H7 (cell line): ENCODE measurements around the gene RIPOR2. TPM values are rescaled to one million over a fixed set of nuclear protein-coding genes. Genes with fewer than 3 reads are reported as not detected.

Experiments used
- DNase-seq: peaks from one replicate; pipeline ENCODE4 v3.0.0; 2012
- H3K27me3 ChIP-seq: 2 replicates; pipeline ENCODE4 v1.6.0; 2011; ENCODE audit warnings: mild to moderate bottlenecking, low read length; ENCODE audit not compliant: control insufficient read depth, insufficient read depth
- H3K36me3 ChIP-seq: replicated peaks from 2 replicates; pipeline ENCODE4 v1.5.1; 2011; ENCODE audit warnings: low read length; ENCODE audit not compliant: control insufficient read depth, insufficient read depth
- H3K4me3 ChIP-seq: 2 replicates; pipeline ENCODE4 v1.5.1; 2011; ENCODE audit warnings: low read depth, mild to moderate bottlenecking, control low read depth, low read length, moderate library complexity; ENCODE audit not compliant: insufficient read depth
- total RNA-seq: library from RNA; depleted of rRNA; stranded (reverse); fragments of >200 nt; shearing (Covaris generic); gene quantifications from 2 replicates; pipeline ENCODE4 v1.2.3, GENCODE V29; 2014

The RIPOR2 gene
- total RNA-seq, 1 experiment from 2014 or later, result 0.31 TPM

GRCh38 chr6:24797596-24798216, 138.1 kb downstream of the RIPOR2 start:
- Histone ChIP-seq H3K27me3 (no peaks in the 10 kb centered on the region), H3K36me3 (no peaks in the 10 kb centered on the region), H3K4me3 (no peak overlapping the region)
- no peak for DNase-seq

GRCh38 chr6:24796616-24797290, 139.0 kb downstream of the RIPOR2 start:
- Histone ChIP-seq H3K4me3 (no peak overlapping the region), H3K27me3 (no peaks in the 10 kb centered on the region), H3K36me3 (no peaks in the 10 kb centered on the region)
- DNase-seq, result no peak

- Histone ChIP-seq H3K27me3 (no peaks in the 10 kb centered on the region), H3K4me3 (no peak overlapping the region), H3K36me3 (no peaks in the 10 kb centered on the region)
- no peak for DNase-seq
These were observed 140.7 kb downstream of the RIPOR2 start for GRCh38 chr6:24795106-24795505.

- no peak for DNase-seq
- Histone ChIP-seq H3K4me3 (no peak overlapping the region), H3K36me3 (peaks cover 14% of the 10 kb centered on the region), H3K27me3 (no peaks in the 10 kb centered on the region)
These were observed 147.6 kb downstream of the RIPOR2 start for GRCh38 chr6:24788031-24788665.

GRCh38 chr6:24780206-24780605, 155.6 kb downstream of the RIPOR2 start:
- Histone ChIP-seq H3K27me3 (no peaks in the 10 kb centered on the region), H3K4me3 (no peak overlapping the region), H3K36me3 (peaks cover 15% of the 10 kb centered on the region)
- no peak for DNase-seq

- peaks cover 10% of the 10 kb centered on the region for H3K36me3 ChIP-seq
- no peak overlapping the region for H3K4me3 ChIP-seq
- H3K27me3 ChIP-seq, result no peaks in the 10 kb centered on the region
- DNase-seq, result no peak
These were observed 156.2 kb downstream of the RIPOR2 start for GRCh38 chr6:24779416-24780016.

GRCh38 chr6:24778878-24779277, 156.9 kb downstream of the RIPOR2 start:
- DNase-seq, result no peak
- Histone ChIP-seq H3K4me3 (no peak overlapping the region), H3K36me3 (peaks cover 8% of the 10 kb centered on the region), H3K27me3 (no peaks in the 10 kb centered on the region)

GRCh38 chr6:24778121-24778520, 157.6 kb downstream of the RIPOR2 start:
- H3K27me3 ChIP-seq, result no peaks in the 10 kb centered on the region
- peaks cover 7% of the 10 kb centered on the region for H3K36me3 ChIP-seq
- no peak for DNase-seq
- no peak overlapping the region for H3K4me3 ChIP-seq

- Histone ChIP-seq H3K4me3 (no peak overlapping the region), H3K27me3 (no peaks in the 10 kb centered on the region), H3K36me3 (peaks cover 4% of the 10 kb centered on the region)
- no peak for DNase-seq
These were observed 158.5 kb downstream of the RIPOR2 start for GRCh38 chr6:24777227-24777626.

GRCh38 chr6:24775520-24776058, 160.2 kb downstream of the RIPOR2 start:
- H3K36me3 ChIP-seq, result no peaks in the 10 kb centered on the region; the same call in 1 of the 2 replicates
- H3K27me3 ChIP-seq, result no peaks in the 10 kb centered on the region
- DNase-seq, result no peak
- H3K4me3 ChIP-seq, result peak overlapping the region; percentile 100

- peak within 1 kb of the TSS; percentile 100 for H3K4me3 ChIP-seq
- H3K36me3 ChIP-seq, result no peaks in the 10 kb centered on the region; the same call in 1 of the 2 replicates
- DNase-seq, result peak; percentile 97
- no peaks in the 10 kb centered on the region for H3K27me3 ChIP-seq
These were observed 160.9 kb downstream of the RIPOR2 start, which contains the start of gene GMNN for GRCh38 chr6:24774696-24775519. TSS of gene GMNN (plus strand) at chr6:24774937. CDS start at chr6:24777247, 2,310 bp downstream.

GRCh38 chr6:24768361-24768760, 167.4 kb downstream of the RIPOR2 start:
- no peak overlapping the region for H3K4me3 ChIP-seq
- DNase-seq, result no peak
- H3K36me3 ChIP-seq, result no peaks in the 10 kb centered on the region

GRCh38 chr6:24766680-24767462, 168.9 kb downstream of the RIPOR2 start:
- Histone ChIP-seq H3K27me3 (no peaks in the 10 kb centered on the region), H3K36me3 (no peaks in the 10 kb centered on the region), H3K4me3 (no peak overlapping the region)
- DNase-seq, result peak; percentile 33

More at GRCh38 chr6:24768361-24768760, 167.4 kb downstream of the RIPOR2 start:
- no peaks in the 10 kb centered on the region for H3K27me3 ChIP-seq
